ENCODE data around the gene ZBTB20. TPM values are rescaled to one million over a fixed set of nuclear protein-coding genes. Genes with fewer than 3 reads are reported as not detected.

The ZBTB20 gene
- total RNA-seq, 1 donor, result 32.9 TPM

DNA sequence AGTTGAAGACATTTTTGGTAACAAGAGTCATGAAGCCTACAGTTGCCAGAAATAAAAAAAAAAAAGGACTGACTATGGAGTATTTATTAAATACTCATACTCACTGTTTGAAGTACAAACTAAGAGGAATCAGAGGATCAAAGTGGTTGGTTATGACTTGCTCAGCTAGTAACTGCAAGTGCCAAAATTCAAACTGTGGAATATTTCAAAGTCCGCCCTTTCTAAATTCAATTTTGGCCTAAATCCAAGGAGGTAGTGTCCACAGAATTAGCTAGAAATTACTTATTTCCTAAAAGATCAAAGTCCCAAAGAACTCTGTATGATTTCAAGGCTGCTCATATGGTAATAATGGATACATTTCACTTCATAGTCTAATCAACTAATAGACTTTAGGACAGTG lies 274.5 kb downstream of the ZBTB20 start:
- no peaks in the 10 kb centered on the region for H3K79me2 ChIP-seq (ENCODE audit: insufficient read depth, low read length)
- DNase-seq (ENCODE audit: insufficient read length, low spot score, missing footprints), result no peak
- no peaks in the 10 kb centered on the region for H3K27me3 ChIP-seq (ENCODE audit: insufficient read depth, low read length)
- no peak overlapping the region for H3K27ac ChIP-seq (ENCODE audit: low read depth, low read length)
- H3K9me3 ChIP-seq (ENCODE audit: low read depth, low read length), result no peaks in the 10 kb centered on the region
- H3K4me1 ChIP-seq (ENCODE audit: insufficient read depth, low read length), result peaks cover 3% of the 10 kb centered on the region
- H3K4me3 ChIP-seq (ENCODE audit: insufficient read depth, low read length), result no peak overlapping the region
- no peaks in the 10 kb centered on the region for H3K36me3 ChIP-seq (ENCODE audit: insufficient read depth, low read length)
- TF ChIP-seq, protein P1, sequence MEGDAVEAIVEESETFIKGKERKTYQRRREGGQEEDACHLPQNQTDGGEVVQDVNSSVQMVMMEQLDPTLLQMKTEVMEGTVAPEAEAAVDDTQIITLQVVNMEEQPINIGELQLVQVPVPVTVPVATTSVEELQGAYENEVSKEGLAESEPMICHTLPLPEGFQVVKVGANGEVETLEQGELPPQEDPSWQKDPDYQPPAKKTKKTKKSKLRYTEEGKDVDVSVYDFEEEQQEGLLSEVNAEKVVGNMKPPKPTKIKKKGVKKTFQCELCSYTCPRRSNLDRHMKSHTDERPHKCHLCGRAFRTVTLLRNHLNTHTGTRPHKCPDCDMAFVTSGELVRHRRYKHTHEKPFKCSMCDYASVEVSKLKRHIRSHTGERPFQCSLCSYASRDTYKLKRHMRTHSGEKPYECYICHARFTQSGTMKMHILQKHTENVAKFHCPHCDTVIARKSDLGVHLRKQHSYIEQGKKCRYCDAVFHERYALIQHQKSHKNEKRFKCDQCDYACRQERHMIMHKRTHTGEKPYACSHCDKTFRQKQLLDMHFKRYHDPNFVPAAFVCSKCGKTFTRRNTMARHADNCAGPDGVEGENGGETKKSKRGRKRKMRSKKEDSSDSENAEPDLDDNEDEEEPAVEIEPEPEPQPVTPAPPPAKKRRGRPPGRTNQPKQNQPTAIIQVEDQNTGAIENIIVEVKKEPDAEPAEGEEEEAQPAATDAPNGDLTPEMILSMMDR (IDR thresholded peaks at IDR 0.05; ENCODE audit: extremely low read depth, low read depth, low read length), result no peak
- H3K4me2 ChIP-seq (ENCODE audit: insufficient read depth, low read length), result no peak overlapping the region
- H2AFZ ChIP-seq (ENCODE audit: low read length), result no peak overlapping the region
- no peaks in the 10 kb centered on the region for H4K20me1 ChIP-seq (ENCODE audit: insufficient read depth, low read length)

DNA sequence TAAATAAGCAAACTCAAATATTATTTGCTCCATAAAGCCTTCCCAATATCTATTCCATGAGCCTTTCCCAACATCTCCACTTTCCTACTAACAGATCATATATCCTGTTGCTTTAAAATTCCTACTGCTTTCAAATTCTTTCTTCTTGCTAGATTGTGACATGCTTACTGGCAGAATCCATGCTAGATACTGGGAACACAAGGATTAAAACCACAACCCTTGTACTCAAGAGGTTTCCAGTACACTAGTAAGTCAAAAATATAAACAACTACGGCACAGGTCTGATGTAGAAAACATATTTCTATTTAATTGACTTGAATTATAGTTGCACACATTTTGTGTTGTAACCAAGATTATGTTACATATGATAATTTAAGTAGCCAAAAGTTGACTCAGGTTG lies 275.0 kb downstream of the ZBTB20 start:
- H3K27ac ChIP-seq (ENCODE audit: low read depth, low read length), result no peak overlapping the region

DNA sequence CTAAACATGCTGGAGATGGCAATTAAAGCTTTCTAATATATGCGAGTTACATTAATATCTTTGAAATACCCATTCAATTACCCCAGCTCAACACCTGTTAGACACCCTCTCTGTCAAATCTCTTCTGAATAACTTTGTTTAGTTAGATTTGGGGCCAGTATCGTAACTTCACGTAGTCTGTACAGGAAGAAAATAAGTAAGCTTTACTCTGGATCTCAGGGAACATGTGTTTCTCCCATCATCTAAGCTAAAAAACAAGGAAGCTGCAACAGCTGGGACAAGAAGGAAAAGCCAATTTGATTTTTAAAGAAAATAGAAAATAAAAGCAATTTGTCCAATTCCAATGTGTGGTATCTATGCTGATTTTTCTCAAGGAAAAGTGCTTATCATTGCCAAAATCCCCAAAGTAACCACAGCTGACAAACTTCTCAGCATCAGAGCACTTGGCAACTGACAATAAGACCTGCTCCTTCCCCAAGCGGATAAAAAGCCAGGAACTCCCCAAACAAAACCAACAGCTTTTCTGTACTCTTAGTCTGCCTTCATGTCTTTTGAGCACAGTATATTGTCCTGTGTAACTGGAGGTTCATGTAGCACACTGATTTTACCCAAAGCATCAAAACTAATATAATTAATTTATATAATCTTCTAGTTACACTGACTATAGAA lies 279.1 kb downstream of the ZBTB20 start:
- no peak for DNase-seq (ENCODE audit: insufficient read length, low spot score, missing footprints)
- no peak overlapping the region for H3K4me2 ChIP-seq (ENCODE audit: insufficient read depth, low read length)
- TF ChIP-seq, protein P1 (IDR thresholded peaks at IDR 0.05; ENCODE audit: extremely low read depth, low read depth, low read length), result no peak

More for the DNA sequence above, 275.0 kb downstream of the ZBTB20 start:
- Histone ChIP-seq H3K4me3 (ENCODE audit: insufficient read depth, low read length) (no peak overlapping the region), H3K36me3 (ENCODE audit: insufficient read depth, low read length) (no peaks in the 10 kb centered on the region), H3K79me2 (ENCODE audit: insufficient read depth, low read length) (no peaks in the 10 kb centered on the region), H2AFZ (ENCODE audit: low read length) (no peak overlapping the region), H3K27me3 (ENCODE audit: insufficient read depth, low read length) (no peaks in the 10 kb centered on the region), H3K9me3 (ENCODE audit: low read depth, low read length) (no peaks in the 10 kb centered on the region), H3K4me1 (ENCODE audit: insufficient read depth, low read length) (peaks cover 3% of the 10 kb centered on the region), H4K20me1 (ENCODE audit: insufficient read depth, low read length) (no peaks in the 10 kb centered on the region), H3K4me2 (ENCODE audit: insufficient read depth, low read length) (peak overlapping the region; percentile 3)
- TF ChIP-seq, protein P1 (IDR thresholded peaks at IDR 0.05; ENCODE audit: extremely low read depth, low read depth, low read length), result no peak
- DNase-seq (ENCODE audit: insufficient read length, low spot score, missing footprints), result no peak

DNA sequence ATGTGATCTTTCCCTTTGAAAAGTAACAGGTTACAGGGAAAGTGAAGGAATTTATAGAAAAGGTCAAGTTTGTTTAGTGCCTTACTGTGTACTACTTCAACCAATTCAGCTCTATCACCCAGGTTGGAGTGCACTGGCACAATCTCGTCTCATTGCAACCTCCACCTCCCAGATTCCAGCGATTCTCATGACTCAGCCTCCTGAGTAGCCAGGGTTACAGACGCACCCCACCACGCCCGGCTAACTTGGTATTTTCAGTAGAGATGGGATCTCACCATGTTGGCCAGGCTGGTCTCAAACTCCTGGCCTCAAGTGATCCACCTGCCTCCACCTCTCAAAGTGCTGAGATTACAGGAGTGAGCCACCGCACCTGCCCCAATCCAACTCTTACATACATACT lies 279.7 kb downstream of the ZBTB20 start:
- H2AFZ ChIP-seq (ENCODE audit: low read length), result no peak overlapping the region
- no peaks in the 10 kb centered on the region for H4K20me1 ChIP-seq (ENCODE audit: insufficient read depth, low read length)
- H3K36me3 ChIP-seq (ENCODE audit: insufficient read depth, low read length), result no peaks in the 10 kb centered on the region
- H3K9me3 ChIP-seq (ENCODE audit: low read depth, low read length), result no peaks in the 10 kb centered on the region
- no peaks in the 10 kb centered on the region for H3K27me3 ChIP-seq (ENCODE audit: insufficient read depth, low read length)
- no peak for DNase-seq (ENCODE audit: insufficient read length, low spot score, missing footprints)
- H3K4me1 ChIP-seq (ENCODE audit: insufficient read depth, low read length), result no peaks in the 10 kb centered on the region
- no peak overlapping the region for H3K4me2 ChIP-seq (ENCODE audit: insufficient read depth, low read length)
- TF ChIP-seq, protein P1 (IDR thresholded peaks at IDR 0.05; ENCODE audit: extremely low read depth, low read depth, low read length), result no peak
- no peak overlapping the region for H3K4me3 ChIP-seq (ENCODE audit: insufficient read depth, low read length)
- no peaks in the 10 kb centered on the region for H3K79me2 ChIP-seq (ENCODE audit: insufficient read depth, low read length)
- H3K27ac ChIP-seq (ENCODE audit: low read depth, low read length), result no peak overlapping the region

More for the DNA sequence above, 279.1 kb downstream of the ZBTB20 start:
- no peaks in the 10 kb centered on the region for H3K79me2 ChIP-seq (ENCODE audit: insufficient read depth, low read length)
- H3K4me3 ChIP-seq (ENCODE audit: insufficient read depth, low read length), result no peak overlapping the region
- no peaks in the 10 kb centered on the region for H3K9me3 ChIP-seq (ENCODE audit: low read depth, low read length)
- H2AFZ ChIP-seq (ENCODE audit: low read length), result no peak overlapping the region
- no peaks in the 10 kb centered on the region for H3K27me3 ChIP-seq (ENCODE audit: insufficient read depth, low read length)
- H4K20me1 ChIP-seq (ENCODE audit: insufficient read depth, low read length), result no peaks in the 10 kb centered on the region
- H3K27ac ChIP-seq (ENCODE audit: low read depth, low read length), result no peak overlapping the region
- H3K4me1 ChIP-seq (ENCODE audit: insufficient read depth, low read length), result peaks cover 3% of the 10 kb centered on the region
- H3K36me3 ChIP-seq (ENCODE audit: insufficient read depth, low read length), result no peaks in the 10 kb centered on the region
